Adrenal gland (tissue), 12 donors: ENCODE measurements around the gene TSPO. TPM values are rescaled to one million over a fixed set of nuclear protein-coding genes. Genes with fewer than 3 reads are reported as not detected.

Source experiments
- DNase-seq, 7 donors: peaks; one replicate each; pipeline ENCODE4 v3.0.0-alpha.2; 2019 to 2020
- H3K27ac ChIP-seq, 5 donors: fragments of 200-600 bp; sonication (generic) in 4 of 5; 1 replicate in 3 of 5; 2 replicates in 2 of 5; pipeline versions ENCODE4 v1.5.1 to v1.8.0; 2016 to 2020; ENCODE audit warnings: mild to moderate bottlenecking in 1 of 5
- H3K27me3 ChIP-seq: fragments of 200-600 bp; 2 replicates; pipeline ENCODE4 v1.8.0; 2021
- H3K36me3 ChIP-seq, 2 donors: fragments of 200-600 bp; replicated peaks in 1 of 2; 1 replicate in 1 of 2; 2 replicates in 1 of 2; pipeline versions ENCODE4 v1.5.1 to v1.8.0; 2018 to 2022
- H3K4me1 ChIP-seq, 2 donors: fragments of 200-600 bp; replicated peaks in 1 of 2; 1 replicate in 1 of 2; 2 replicates in 1 of 2; pipeline versions ENCODE4 v1.5.1 to v1.8.0; 2018 to 2021
- H3K4me3 ChIP-seq, 4 donors: fragments of 200-600 bp; sonication (generic) in 3 of 4; one replicate each; pipeline ENCODE4 v1.5.1; 2016 to 2018
- H3K9me3 ChIP-seq, 3 donors: fragments of 200-600 bp; sonication (generic) in 1 of 3; replicated peaks in 1 of 3; 1 replicate in 2 of 3; 2 replicates in 1 of 3; pipeline versions ENCODE4 v1.5.1 to v1.8.0; 2016 to 2021
- POLR2A ChIP-seq, 2 donors: fragments of 450-650 bp; IDR thresholded peaks; one replicate each; pipeline ENCODE4 v1.6.1; 2017; ENCODE audit warnings: antibody characterized with exemption in 2 of 2, mild to moderate bottlenecking in 2 of 2, moderate library complexity in 1 of 2
- WGBS, 4 donors: extraction: QIAGEN DNeasy Blood & Tissue Kit in 2 of 4; methylation state at CpG; one replicate each; pipeline versions ENCODE4 v1.1.5 to v1.1.7; 2013 to 2017; 5-methylcytosine and 5-hydroxymethylcytosine counted together
- intact Hi-C, 2 donors: fragments of 100-400 bp; cut with DNase I; formaldehyde crosslinking; loops; one replicate each; pipeline versions ENCODE4 v1.14.1 to v1.15.0; 2022 to 2023
- polyA plus RNA-seq, 3 donors: library from polyadenylated mRNA; stranded (reverse); fragments of 200-250 nt in 2 of 3; fragments of 350-450 nt in 1 of 3; fragmentation: Illumina TruSeq in 1 of 3; extraction: RNeasy Lipid Tissue Mini Kit (QIAGEN cat#74804) in 1 of 3; gene quantifications; one replicate each; pipeline ENCODE4 v1.2.3, GENCODE V29; 2013 to 2014
- total RNA-seq, 9 donors: library from RNA; depleted of rRNA in 4 of 9; stranded (reverse); fragments of >200 nt in 4 of 9; fragments of 120-200 nt in 1 of 9; fragmentation: NEBNext Ultra II Directional in 1 of 9; extraction: Animal tissue kit (Norgen Biotek cat#: 25700) in 1 of 9; gene quantifications; one replicate each; pipeline versions ENCODE4 v1.1.0 to v1.2.4, GENCODE V29; 2013 to 2023
- TF ChIP-seq, protein P1 (sequence below), 6 experiments: fragments of 450-650 bp in 4 of 6; fragments of 200-600 bp in 2 of 6; sonication (generic) in 1 of 6; IDR thresholded peaks; 1 replicate in 5 of 6; 2 replicates in 1 of 6; pipeline versions ENCODE4 v1.5.1 to v1.8.0; 2016 to 2021; ENCODE audit warnings: antibody characterized with exemption in 6 of 6, mild to moderate bottlenecking in 2 of 6, moderate library complexity in 1 of 6
- donor health status: healthy with polysubstance abuse.
- donor health status: Bipolar disorder and iron deficiency.
- donor health status: DM: yes; HTN: yes; CAD: no.
- donor health status: DM: no; HTN: no; CAD: no.
- donor health status: DM: no; HTN: no; CAD: no.
- donor health status: DM: yes; HTN: yes; CAD: no.

Gene TSPO
- total and polyA plus RNA-seq, 12 donors, result 7.8 to 881 (median 229) TPM

DNA sequence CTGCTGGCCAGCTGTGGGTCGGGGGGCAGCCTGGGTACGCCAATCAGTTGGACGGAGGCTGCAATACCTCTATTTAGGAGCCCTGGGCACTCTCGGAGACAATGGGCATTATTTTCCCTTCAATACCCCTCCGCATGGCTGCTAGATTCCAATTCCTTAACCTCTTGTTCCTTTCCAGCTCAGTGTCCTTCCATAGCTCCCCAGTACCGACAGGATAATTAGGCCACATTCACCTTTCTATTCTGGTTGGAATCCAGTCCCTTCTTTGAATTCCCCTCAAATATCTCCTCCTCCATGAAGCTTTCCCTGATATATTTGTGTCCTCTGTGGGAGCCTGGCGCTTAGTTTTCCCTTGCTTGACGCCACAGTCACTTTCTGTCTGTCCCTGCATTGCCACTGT lies 45.1 kb upstream of the TSPO start:
- TF ChIP-seq, protein P1, sequence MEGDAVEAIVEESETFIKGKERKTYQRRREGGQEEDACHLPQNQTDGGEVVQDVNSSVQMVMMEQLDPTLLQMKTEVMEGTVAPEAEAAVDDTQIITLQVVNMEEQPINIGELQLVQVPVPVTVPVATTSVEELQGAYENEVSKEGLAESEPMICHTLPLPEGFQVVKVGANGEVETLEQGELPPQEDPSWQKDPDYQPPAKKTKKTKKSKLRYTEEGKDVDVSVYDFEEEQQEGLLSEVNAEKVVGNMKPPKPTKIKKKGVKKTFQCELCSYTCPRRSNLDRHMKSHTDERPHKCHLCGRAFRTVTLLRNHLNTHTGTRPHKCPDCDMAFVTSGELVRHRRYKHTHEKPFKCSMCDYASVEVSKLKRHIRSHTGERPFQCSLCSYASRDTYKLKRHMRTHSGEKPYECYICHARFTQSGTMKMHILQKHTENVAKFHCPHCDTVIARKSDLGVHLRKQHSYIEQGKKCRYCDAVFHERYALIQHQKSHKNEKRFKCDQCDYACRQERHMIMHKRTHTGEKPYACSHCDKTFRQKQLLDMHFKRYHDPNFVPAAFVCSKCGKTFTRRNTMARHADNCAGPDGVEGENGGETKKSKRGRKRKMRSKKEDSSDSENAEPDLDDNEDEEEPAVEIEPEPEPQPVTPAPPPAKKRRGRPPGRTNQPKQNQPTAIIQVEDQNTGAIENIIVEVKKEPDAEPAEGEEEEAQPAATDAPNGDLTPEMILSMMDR (IDR thresholded peaks at IDR 0.05), result no peak
- TF ChIP-seq POLR2A (IDR thresholded peaks at IDR 0.05), result no peak
- DNase-seq, result no peak
- Histone ChIP-seq H3K36me3 (no peaks in the 10 kb centered on the region), H3K9me3 (no peaks in the 10 kb centered on the region), H3K27ac (no peak overlapping the region), H3K4me1 (peaks cover 29 to 45% of the 10 kb centered on the region in 2 donors), H3K27me3 (no peaks in the 10 kb centered on the region), H3K4me3 (no peak overlapping the region)
- intact Hi-C loops, result no loop called here
- 91 to 93% (median 92%) methylated on average over 8 of the region's 8 CpGs for WGBS, 4 donors

DNA sequence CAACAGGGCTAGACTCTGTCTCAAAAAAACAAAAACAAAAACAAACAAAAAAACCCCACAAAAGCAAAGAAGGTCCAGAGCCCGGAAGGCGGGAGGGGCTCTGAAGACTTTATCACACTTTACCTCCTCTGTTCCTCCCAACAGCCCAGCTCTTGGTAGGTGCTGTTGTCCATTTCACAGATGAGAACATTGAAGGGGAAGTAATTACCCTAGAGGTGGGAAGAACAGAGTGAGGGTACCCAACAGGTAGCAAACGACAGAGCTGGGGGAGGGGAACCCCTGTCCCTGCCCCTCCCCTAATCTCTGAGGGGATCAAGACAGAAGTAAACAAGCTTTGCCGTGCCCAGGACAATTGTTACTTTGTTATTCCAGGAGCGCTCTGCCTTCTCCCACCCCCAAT lies 41.8 kb upstream of the TSPO start:
- no peaks in the 10 kb centered on the region for H3K27me3 ChIP-seq
- no peak overlapping the region for H3K4me3 ChIP-seq
- TF ChIP-seq, protein P1 (IDR thresholded peaks at IDR 0.05), result no peak
- H3K4me1 ChIP-seq, result peaks cover 13 to 19% of the 10 kb centered on the region in 2 donors
- 60 to 71% (median 65%) methylated on average over 5 of the region's 5 CpGs for WGBS, 4 donors
- DNase-seq, result no peak
- H3K27ac ChIP-seq, result no peak overlapping the region
- H3K36me3 ChIP-seq, result no peaks in the 10 kb centered on the region
- H3K9me3 ChIP-seq, result no peaks in the 10 kb centered on the region
- intact Hi-C loops, result no loop called here

DNA sequence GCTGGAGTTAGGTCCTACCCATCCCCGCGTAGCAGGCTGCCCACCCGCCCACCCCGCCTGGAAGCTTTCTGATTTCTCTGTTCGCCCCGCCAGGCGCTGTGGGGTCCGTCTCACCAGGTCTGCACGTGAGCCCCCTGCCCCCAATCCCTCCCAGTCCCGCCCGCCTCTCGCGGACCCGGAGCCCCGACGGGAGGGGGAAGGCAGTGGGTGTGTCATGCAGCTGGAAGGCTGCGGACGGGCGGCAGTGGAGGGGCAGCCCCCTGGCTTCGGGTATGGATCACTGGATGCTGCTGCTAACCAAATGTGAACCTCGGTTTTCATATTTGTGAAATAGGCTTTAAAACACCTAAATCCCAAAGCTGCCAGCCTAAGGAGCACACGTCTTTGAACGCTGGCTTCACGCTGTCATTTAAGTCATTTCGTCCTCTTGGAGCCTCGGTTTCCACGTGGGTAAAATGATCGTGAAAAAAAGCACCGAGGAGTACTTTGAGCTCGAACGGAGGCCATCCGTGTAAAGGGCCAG lies 41.4 kb upstream of the TSPO start:
- no peak for DNase-seq
- H3K9me3 ChIP-seq, result no peaks in the 10 kb centered on the region
- H3K27me3 ChIP-seq, result no peaks in the 10 kb centered on the region
- intact Hi-C loops, result no loop called here
- H3K4me1 ChIP-seq, result peaks cover 13 to 18% of the 10 kb centered on the region in 2 donors
- H3K4me3 ChIP-seq, result peak overlapping the region in 2 of 4 donors; percentile 59 to 62
- WGBS, 4 donors, result 10 to 17% (median 13%) methylated on average over 17 to 32 of the region's 32 CpGs
- no peak overlapping the region for H3K27ac ChIP-seq
- TF ChIP-seq, protein P1 (IDR thresholded peaks at IDR 0.05), result no peak
- no peak for TF ChIP-seq POLR2A (IDR thresholded peaks at IDR 0.05)
- no peaks in the 10 kb centered on the region for H3K36me3 ChIP-seq

DNA sequence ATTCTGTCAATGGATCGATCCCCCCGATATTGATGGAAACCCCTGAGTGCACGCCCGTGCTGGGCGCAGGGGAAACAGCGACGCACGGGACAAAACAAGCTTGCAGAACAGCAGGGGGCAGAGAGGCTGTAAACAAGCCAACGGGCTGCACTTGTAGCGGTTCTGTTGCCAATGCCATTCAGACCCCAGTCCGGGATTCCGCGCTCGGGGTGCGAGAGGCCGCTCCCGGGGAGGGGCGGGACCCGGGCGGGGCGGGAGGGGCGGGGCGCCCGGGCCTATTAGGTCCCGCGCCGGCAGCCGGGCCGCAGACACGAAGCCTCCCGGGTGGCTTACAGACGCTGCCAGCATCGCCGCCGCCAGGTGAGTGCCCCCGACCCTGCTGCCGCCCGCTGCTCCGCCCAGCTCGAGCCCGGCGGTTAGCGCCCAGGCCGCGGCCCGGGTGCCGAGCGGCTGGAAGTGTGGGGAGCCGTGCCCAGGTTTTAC lies 40.9 kb upstream of the TSPO start, which contains the start of gene BIK:
Gene BIK (plus strand): TSS at position 307 of the 483 bp plus-strand sequence. CDS start 13,273 bp downstream, outside the sequence.
- 0 to 1% (median 0%) methylated on average over 20 to 49 of the region's 49 CpGs for WGBS, 4 donors
- peak; percentile 56 to 78 (median 60) for DNase-seq
- Histone ChIP-seq H3K4me1 (peaks cover 13 to 18% of the 10 kb centered on the region in 2 donors), H3K9me3 (no peaks in the 10 kb centered on the region), H3K27me3 (no peaks in the 10 kb centered on the region), H3K4me3 (peak within 1 kb of the TSS in 2 of 4 donors; percentile 59 to 62), H3K27ac (peak within 1 kb of the TSS in 1 of 5 donors; percentile 20), H3K36me3 (no peaks in the 10 kb centered on the region)
- intact Hi-C loops, result no loop called here
- no peak for TF ChIP-seq POLR2A (IDR thresholded peaks at IDR 0.05)
- TF ChIP-seq, protein P1 (IDR thresholded peaks at IDR 0.05), result peak in 2 of 6 experiments; percentile 17 to 23
